Adrenal gland (tissue), 12 donors: ENCODE measurements around the gene DEF6. TPM values are rescaled to one million over a fixed set of nuclear protein-coding genes. Genes with fewer than 3 reads are reported as not detected.
"Not testable (repeated sequence)": the region's sequence is repeated elsewhere in the genome, so short reads cannot be mapped to it uniquely, and the experiment has no call there.

Experiments
- DNase-seq, 7 donors: peaks; one replicate each; pipeline ENCODE4 v3.0.0-alpha.2; 2019 to 2020
- H3K27ac ChIP-seq, 5 donors: fragments of 200-600 bp; sonication (generic) in 4 of 5; 1 replicate in 3 of 5; 2 replicates in 2 of 5; pipeline versions ENCODE4 v1.5.1 to v1.8.0; 2016 to 2020; ENCODE audit warnings: mild to moderate bottlenecking in 1 of 5
- H3K27me3 ChIP-seq: fragments of 200-600 bp; 2 replicates; pipeline ENCODE4 v1.8.0; 2021
- H3K36me3 ChIP-seq, 2 donors: fragments of 200-600 bp; replicated peaks in 1 of 2; 1 replicate in 1 of 2; 2 replicates in 1 of 2; pipeline versions ENCODE4 v1.5.1 to v1.8.0; 2018 to 2022
- H3K4me1 ChIP-seq, 2 donors: fragments of 200-600 bp; replicated peaks in 1 of 2; 1 replicate in 1 of 2; 2 replicates in 1 of 2; pipeline versions ENCODE4 v1.5.1 to v1.8.0; 2018 to 2021
- H3K4me3 ChIP-seq, 4 donors: fragments of 200-600 bp; sonication (generic) in 3 of 4; one replicate each; pipeline ENCODE4 v1.5.1; 2016 to 2018
- H3K9me3 ChIP-seq, 3 donors: fragments of 200-600 bp; sonication (generic) in 1 of 3; replicated peaks in 1 of 3; 1 replicate in 2 of 3; 2 replicates in 1 of 3; pipeline versions ENCODE4 v1.5.1 to v1.8.0; 2016 to 2021
- POLR2A ChIP-seq, 2 donors: fragments of 450-650 bp; IDR thresholded peaks; one replicate each; pipeline ENCODE4 v1.6.1; 2017; ENCODE audit warnings: antibody characterized with exemption in 2 of 2, mild to moderate bottlenecking in 2 of 2, moderate library complexity in 1 of 2
- whole genome bisulfite sequencing, 4 donors: extraction: QIAGEN DNeasy Blood & Tissue Kit in 2 of 4; methylation state at CpG; one replicate each; pipeline versions ENCODE4 v1.1.5 to v1.1.7; 2013 to 2017; 5-methylcytosine and 5-hydroxymethylcytosine counted together
- intact Hi-C, 2 donors: fragments of 100-400 bp; cut with DNase I; formaldehyde crosslinking; loops; one replicate each; pipeline versions ENCODE4 v1.14.1 to v1.15.0; 2022 to 2023
- polyA plus RNA-seq, 3 donors: library from polyadenylated mRNA; stranded (reverse); fragments of 200-250 nt in 2 of 3; fragments of 350-450 nt in 1 of 3; fragmentation: Illumina TruSeq in 1 of 3; extraction: RNeasy Lipid Tissue Mini Kit (QIAGEN cat#74804) in 1 of 3; gene quantifications; one replicate each; pipeline ENCODE4 v1.2.3, GENCODE V29; 2013 to 2014
- total RNA-seq, 9 donors: library from RNA; depleted of rRNA in 4 of 9; stranded (reverse); fragments of >200 nt in 4 of 9; fragments of 120-200 nt in 1 of 9; fragmentation: NEBNext Ultra II Directional in 1 of 9; extraction: Animal tissue kit (Norgen Biotek cat#: 25700) in 1 of 9; gene quantifications; one replicate each; pipeline versions ENCODE4 v1.1.0 to v1.2.4, GENCODE V29; 2013 to 2023
- TF ChIP-seq, protein P1 (sequence below), 6 experiments: fragments of 450-650 bp in 4 of 6; fragments of 200-600 bp in 2 of 6; sonication (generic) in 1 of 6; IDR thresholded peaks; 1 replicate in 5 of 6; 2 replicates in 1 of 6; pipeline versions ENCODE4 v1.5.1 to v1.8.0; 2016 to 2021; ENCODE audit warnings: antibody characterized with exemption in 6 of 6, mild to moderate bottlenecking in 2 of 6, moderate library complexity in 1 of 6
- donor health status: healthy with polysubstance abuse.
- donor health status: Bipolar disorder and iron deficiency.
- donor health status: DM: yes; HTN: yes; CAD: no.
- donor health status: DM: no; HTN: no; CAD: no.
- donor health status: DM: no; HTN: no; CAD: no.
- donor health status: DM: yes; HTN: yes; CAD: no.

Gene DEF6
- total and polyA plus RNA-seq, 12 donors: 1.6 to 26.1 (median 6.1) TPM

DNA sequence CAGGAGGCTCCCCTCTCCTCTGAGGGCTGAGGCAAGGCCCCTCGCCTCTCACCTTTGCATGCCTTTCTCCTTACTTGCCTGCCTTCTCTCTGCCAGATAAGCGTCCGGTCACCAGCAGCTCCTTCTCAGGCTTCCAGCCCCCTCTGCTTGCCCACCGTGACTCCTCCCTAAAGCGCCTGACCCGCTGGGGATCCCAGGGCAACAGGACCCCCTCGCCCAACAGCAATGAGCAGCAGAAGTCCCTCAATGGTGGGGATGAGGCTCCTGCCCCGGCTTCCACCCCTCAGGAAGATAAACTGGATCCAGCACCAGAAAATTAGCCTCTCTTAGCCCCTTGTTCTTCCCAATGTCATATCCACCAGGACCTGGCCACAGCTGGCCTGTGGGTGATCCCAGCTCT lies 23.5 kb downstream of the DEF6 start:
- Histone ChIP-seq H3K27me3 (no peaks in the 10 kb centered on the region), H3K4me1 (peaks cover 5 to 10% of the 10 kb centered on the region in 2 donors), H3K36me3 (no peaks in the 10 kb centered on the region), H3K4me3 (no peak overlapping the region), H3K27ac (no peak overlapping the region), H3K9me3 (no peaks in the 10 kb centered on the region)
- 82 to 95% (median 91%) methylated on average over 8 of the region's 8 CpGs for WGBS, 4 donors
- TF ChIP-seq, protein P1, sequence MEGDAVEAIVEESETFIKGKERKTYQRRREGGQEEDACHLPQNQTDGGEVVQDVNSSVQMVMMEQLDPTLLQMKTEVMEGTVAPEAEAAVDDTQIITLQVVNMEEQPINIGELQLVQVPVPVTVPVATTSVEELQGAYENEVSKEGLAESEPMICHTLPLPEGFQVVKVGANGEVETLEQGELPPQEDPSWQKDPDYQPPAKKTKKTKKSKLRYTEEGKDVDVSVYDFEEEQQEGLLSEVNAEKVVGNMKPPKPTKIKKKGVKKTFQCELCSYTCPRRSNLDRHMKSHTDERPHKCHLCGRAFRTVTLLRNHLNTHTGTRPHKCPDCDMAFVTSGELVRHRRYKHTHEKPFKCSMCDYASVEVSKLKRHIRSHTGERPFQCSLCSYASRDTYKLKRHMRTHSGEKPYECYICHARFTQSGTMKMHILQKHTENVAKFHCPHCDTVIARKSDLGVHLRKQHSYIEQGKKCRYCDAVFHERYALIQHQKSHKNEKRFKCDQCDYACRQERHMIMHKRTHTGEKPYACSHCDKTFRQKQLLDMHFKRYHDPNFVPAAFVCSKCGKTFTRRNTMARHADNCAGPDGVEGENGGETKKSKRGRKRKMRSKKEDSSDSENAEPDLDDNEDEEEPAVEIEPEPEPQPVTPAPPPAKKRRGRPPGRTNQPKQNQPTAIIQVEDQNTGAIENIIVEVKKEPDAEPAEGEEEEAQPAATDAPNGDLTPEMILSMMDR (IDR thresholded peaks at IDR 0.05): no peak
- no peak for TF ChIP-seq POLR2A (IDR thresholded peaks at IDR 0.05)
- DNase-seq: no peak
- intact Hi-C loops: no loop called here

DNA sequence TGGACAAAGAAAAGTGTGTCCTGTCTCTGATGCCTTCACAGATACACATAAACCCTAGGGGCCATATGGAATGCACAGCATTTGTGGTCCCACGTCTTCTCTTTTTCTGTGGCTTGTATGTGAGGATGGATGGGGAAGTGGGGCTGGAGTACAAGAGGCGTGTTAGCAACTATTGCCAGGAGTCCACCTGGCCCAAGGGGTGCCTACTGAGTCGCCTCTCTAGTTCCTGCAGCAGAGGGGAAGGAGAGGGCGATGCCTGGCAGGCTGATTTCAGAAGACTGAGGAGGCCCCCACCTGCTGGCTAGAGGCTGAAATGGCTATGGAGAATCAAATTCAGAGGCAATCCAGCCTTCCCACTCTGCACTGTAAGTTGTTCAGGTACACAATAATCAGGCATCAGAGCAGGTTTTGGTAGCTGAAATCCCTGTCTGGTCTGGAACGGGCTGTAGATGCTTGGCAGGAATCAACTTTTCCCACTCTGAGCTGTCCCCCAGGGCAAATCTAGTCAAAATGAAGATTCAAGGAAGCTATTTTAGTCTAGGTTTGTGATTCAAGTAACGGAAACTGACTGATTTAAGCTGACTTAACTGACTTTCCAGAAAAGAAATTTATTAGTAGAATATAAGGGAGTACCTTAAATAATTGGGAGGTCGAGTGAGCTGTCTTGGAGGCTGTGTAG lies 29.9 kb downstream of the DEF6 start:
- peak; percentile 40 to 78 (median 63) for DNase-seq
- no peak overlapping the region for H3K27ac ChIP-seq
- H3K4me1 ChIP-seq: no peaks in the 10 kb centered on the region
- H3K36me3 ChIP-seq: no peaks in the 10 kb centered on the region
- no peaks in the 10 kb centered on the region for H3K27me3 ChIP-seq
- 36 to 51% (median 44%) methylated on average over 5 to 7 of the region's 7 CpGs for WGBS, 4 donors
- H3K4me3 ChIP-seq: no peak overlapping the region
- intact Hi-C loops: no loop called here
- TF ChIP-seq POLR2A (IDR thresholded peaks at IDR 0.05): no peak
- TF ChIP-seq, protein P1 (IDR thresholded peaks at IDR 0.05): peak; percentile 29 to 60 (median 53)
- H3K9me3 ChIP-seq: no peaks in the 10 kb centered on the region

DNA sequence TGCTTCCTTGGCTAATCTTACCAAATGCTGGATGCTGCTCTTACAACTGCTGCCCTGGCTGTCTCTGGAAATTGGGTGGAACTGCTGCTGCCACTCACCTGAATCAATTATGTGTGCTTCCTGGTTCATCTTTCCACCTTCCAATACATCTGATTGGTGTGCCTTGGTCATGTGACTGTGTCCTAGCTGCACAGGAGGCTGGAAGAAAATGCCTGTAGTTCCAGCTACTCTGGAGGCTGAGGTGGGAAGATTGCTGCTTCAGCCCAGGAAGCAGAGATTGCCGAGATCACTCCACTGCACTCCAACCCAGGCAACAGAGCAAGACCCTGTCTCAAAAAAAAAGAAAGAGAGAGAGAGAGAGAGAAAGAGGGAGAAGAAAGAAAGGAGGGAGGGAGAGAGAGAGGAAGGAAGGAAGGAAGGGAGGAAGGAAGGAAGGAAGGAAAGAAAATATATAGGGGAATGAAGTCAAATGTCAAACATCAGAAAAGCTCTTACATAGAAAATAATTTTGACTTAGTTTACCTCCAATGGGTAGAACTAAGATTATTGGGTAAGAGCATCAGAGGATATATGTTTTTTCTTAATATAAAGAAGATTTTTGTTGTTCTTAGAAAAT lies 30.6 kb downstream of the DEF6 start:
- no peaks in the 10 kb centered on the region for H3K4me1 ChIP-seq
- no peak overlapping the region for H3K27ac ChIP-seq
- H3K27me3 ChIP-seq: no peaks in the 10 kb centered on the region
- intact Hi-C loops: no loop called here
- H3K9me3 ChIP-seq: no peaks in the 10 kb centered on the region
- peak in 1 of 7 donors; percentile 35 for DNase-seq
- WGBS, 4 donors: 86 to 100% (median 94%) methylated on average over 1 of the region's 1 CpG
- H3K4me3 ChIP-seq: no peak overlapping the region
- TF ChIP-seq POLR2A (IDR thresholded peaks at IDR 0.05): no peak
- TF ChIP-seq, protein P1 (IDR thresholded peaks at IDR 0.05): no peak
- no peaks in the 10 kb centered on the region for H3K36me3 ChIP-seq

- H3K27me3 ChIP-seq, H3K9me3 ChIP-seq, H3K36me3 ChIP-seq, H3K4me1 ChIP-seq, H3K4me3 ChIP-seq, H3K27ac ChIP-seq, DNase-seq, intact Hi-C loops: not testable (repeated sequence)
- WGBS, 4 donors: 85 to 95% (median 87%) methylated on average over 8 of the region's 8 CpGs
Measured at GRCh38 chr6:35328965-35329364, 31.3 kb downstream of the DEF6 start.
